ENCODE measurements around the gene PRLHR. TPM values are rescaled to one million over a fixed set of nuclear protein-coding genes. Genes with fewer than 3 reads are reported as not detected.
"Not testable (repeated sequence)": the region's sequence is repeated elsewhere in the genome, so short reads cannot be mapped to it uniquely, and the experiment has no call there.

PRLHR gene
- total and polyA plus RNA-seq, 2 of the 13 experiments (the other 11 are each of a cell fraction or from before 2014, with no cell fraction given) = not detected

DNA sequence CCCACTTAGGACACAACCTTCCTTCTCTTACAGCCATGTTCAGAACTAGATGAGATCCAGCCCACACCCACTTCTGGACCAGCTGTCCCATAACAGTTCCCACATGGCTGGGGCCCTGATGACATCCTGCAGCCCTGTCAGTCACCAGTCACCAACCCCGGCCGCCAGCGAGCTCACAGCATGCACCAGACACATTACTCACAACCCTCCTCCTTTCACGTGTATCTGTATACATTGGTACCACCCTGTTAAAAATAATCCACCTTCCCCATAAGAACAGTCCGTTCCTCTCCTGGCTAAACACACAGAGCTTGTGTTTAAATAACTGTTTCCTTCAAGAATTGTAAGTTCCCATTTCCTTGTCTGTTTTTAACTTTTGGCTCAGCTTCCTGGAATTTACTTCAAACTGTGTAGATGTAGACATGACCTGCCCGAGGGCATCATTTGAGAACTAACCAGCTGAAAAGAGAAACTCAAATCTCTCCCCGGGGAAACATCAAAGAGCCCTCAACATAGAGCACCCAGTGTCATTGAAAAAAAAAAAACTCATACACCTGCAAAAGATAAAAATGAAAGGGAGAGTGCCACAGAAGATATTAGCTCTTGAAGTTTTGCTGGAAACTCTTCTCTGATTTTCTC is 26.0 kb upstream of the PRLHR start:
- POLR2A ChIA-PET = no interaction called here
- Histone ChIP-seq H3K4me3 (replicated peaks in 1 of 3; ENCODE audit: insufficient read depth in 1 of 3, low read depth in 2 of 3, low read length in 3 of 3) (no peak overlapping the region), H3K4me2 (ENCODE audit: low read depth, low read length) (no peak overlapping the region), H3K27ac (ENCODE audit: extremely low read length, insufficient read depth, low read length) (no peak overlapping the region), H3K9ac (ENCODE audit: insufficient read depth, low read depth, low read length) (no peak overlapping the region), H3K79me2 (ENCODE audit: insufficient read depth, low read length) (no peaks in the 10 kb centered on the region), H4K20me1 (ENCODE audit: insufficient read depth, low read length) (no peaks in the 10 kb centered on the region), H3K9me3 (ENCODE audit: low read length) (no peaks in the 10 kb centered on the region), H3K27me3 (ENCODE audit: control insufficient read depth in 1 of 2, insufficient read depth in 2 of 2, low read length in 2 of 2) (peaks cover 1 to 17% of the 10 kb centered on the region in 2 experiments; a peak in 2 of 5 replicates), H3K4me1 (ENCODE audit: insufficient read depth, low read length) (no peaks in the 10 kb centered on the region), H2AFZ (ENCODE audit: low read length) (no peak overlapping the region), H3K36me3 (replicated peaks in 1 of 2; ENCODE audit: control insufficient read depth in 1 of 2, insufficient read depth in 2 of 2, low read length in 2 of 2) (no peaks in the 10 kb centered on the region)
- 1% methylated on average over 7 of the region's 7 CpGs for WGBS (ENCODE audit: low lambda C conversion rate)
- TF ChIP-seq, protein P1, sequence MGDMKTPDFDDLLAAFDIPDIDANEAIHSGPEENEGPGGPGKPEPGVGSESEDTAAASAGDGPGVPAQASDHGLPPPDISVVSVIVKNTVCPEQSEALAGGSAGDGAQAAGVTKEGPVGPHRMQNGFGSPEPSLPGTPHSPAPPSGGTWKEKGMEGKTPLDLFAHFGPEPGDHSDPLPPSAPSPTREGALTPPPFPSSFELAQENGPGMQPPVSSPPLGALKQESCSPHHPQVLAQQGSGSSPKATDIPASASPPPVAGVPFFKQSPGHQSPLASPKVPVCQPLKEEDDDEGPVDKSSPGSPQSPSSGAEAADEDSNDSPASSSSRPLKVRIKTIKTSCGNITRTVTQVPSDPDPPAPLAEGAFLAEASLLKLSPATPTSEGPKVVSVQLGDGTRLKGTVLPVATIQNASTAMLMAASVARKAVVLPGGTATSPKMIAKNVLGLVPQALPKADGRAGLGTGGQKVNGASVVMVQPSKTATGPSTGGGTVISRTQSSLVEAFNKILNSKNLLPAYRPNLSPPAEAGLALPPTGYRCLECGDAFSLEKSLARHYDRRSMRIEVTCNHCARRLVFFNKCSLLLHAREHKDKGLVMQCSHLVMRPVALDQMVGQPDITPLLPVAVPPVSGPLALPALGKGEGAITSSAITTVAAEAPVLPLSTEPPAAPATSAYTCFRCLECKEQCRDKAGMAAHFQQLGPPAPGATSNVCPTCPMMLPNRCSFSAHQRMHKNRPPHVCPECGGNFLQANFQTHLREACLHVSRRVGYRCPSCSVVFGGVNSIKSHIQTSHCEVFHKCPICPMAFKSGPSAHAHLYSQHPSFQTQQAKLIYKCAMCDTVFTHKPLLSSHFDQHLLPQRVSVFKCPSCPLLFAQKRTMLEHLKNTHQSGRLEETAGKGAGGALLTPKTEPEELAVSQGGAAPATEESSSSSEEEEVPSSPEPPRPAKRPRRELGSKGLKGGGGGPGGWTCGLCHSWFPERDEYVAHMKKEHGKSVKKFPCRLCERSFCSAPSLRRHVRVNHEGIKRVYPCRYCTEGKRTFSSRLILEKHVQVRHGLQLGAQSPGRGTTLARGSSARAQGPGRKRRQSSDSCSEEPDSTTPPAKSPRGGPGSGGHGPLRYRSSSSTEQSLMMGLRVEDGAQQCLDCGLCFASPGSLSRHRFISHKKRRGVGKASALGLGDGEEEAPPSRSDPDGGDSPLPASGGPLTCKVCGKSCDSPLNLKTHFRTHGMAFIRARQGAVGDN (CRISPR knock-in tag; IDR thresholded peaks at IDR 0.05) = no peak
- TF ChIP-seq, protein P2, sequence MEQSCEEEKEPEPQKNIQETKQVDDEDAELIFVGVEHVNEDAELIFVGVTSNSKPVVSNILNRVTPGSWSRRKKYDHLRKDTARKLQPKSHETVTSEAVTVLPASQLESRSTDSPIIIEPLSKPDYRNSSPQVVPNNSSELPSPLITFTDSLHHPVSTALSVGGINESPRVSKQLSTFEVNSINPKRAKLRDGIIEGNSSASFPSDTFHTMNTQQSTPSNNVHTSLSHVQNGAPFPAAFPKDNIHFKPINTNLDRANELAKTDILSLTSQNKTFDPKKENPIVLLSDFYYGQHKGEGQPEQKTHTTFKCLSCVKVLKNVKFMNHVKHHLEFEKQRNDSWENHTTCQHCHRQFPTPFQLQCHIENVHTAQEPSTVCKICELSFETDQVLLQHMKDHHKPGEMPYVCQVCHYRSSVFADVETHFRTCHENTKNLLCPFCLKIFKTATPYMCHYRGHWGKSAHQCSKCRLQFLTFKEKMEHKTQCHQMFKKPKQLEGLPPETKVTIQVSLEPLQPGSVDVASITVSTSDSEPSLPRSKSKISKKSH (CRISPR knock-in tag; IDR thresholded peaks at IDR 0.05; ENCODE audit: borderline replicate concordance) = no peak
- TF ChIP-seq, protein P3, sequence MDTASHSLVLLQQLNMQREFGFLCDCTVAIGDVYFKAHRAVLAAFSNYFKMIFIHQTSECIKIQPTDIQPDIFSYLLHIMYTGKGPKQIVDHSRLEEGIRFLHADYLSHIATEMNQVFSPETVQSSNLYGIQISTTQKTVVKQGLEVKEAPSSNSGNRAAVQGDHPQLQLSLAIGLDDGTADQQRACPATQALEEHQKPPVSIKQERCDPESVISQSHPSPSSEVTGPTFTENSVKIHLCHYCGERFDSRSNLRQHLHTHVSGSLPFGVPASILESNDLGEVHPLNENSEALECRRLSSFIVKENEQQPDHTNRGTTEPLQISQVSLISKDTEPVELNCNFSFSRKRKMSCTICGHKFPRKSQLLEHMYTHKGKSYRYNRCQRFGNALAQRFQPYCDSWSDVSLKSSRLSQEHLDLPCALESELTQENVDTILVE (CRISPR knock-in tag; IDR thresholded peaks at IDR 0.05) = no peak
- TF ChIP-seq, protein P4, sequence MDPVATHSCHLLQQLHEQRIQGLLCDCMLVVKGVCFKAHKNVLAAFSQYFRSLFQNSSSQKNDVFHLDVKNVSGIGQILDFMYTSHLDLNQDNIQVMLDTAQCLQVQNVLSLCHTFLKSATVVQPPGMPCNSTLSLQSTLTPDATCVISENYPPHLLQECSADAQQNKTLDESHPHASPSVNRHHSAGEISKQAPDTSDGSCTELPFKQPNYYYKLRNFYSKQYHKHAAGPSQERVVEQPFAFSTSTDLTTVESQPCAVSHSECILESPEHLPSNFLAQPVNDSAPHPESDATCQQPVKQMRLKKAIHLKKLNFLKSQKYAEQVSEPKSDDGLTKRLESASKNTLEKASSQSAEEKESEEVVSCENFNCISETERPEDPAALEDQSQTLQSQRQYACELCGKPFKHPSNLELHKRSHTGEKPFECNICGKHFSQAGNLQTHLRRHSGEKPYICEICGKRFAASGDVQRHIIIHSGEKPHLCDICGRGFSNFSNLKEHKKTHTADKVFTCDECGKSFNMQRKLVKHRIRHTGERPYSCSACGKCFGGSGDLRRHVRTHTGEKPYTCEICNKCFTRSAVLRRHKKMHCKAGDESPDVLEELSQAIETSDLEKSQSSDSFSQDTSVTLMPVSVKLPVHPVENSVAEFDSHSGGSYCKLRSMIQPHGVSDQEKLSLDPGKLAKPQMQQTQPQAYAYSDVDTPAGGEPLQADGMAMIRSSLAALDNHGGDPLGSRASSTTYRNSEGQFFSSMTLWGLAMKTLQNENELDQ (CRISPR knock-in tag; IDR thresholded peaks at IDR 0.05; ENCODE audit: borderline replicate concordance) = no peak
- ATAC-seq (no peak), FAIRE-seq (no peak), DNase-seq (ENCODE audit: low spot score) (no peak)
- CTCF ChIA-PET (ENCODE audit: low intra/inter-chr PET ratio, low total read pairs) = no interaction called here
- no TSS peak for BruUV-seq (replicated peaks)
- intact Hi-C loops (cut with micrococcal nuclease; ENCODE audit: unreplicated experiment) = no loop called here
- in situ Hi-C loops (cut with HindIII; ENCODE audit: extremely low pct_ligation_motif_present, low pct_unique_long_range_greater_than_20kb) = no loop called here

DNA sequence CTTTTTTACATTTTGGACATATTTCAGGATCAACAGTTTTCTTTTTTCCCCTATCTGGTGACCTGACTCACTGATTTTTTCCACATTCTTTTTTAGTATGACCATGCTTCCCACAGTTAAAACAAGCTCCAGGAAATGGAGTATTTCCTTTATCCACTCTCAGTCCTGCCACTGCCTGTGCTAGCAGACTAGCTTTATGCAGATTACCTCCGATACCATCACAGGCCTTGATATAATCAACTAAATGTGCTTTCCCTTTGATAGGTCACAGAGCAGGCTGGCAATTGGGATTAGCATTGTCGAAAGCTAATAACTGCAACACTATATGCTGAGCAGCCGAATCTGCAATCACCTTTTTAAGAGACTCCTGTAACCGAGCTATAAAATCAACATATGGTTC is 18.4 kb upstream of the PRLHR start:
- H4K20me1 ChIP-seq (ENCODE audit: insufficient read depth, low read length); intact Hi-C loops (cut with micrococcal nuclease; ENCODE audit: unreplicated experiment); H3K79me2 ChIP-seq (ENCODE audit: insufficient read depth, low read length); H3K36me3 ChIP-seq (replicated peaks in 1 of 2; ENCODE audit: control insufficient read depth in 1 of 2, insufficient read depth in 2 of 2, low read length in 2 of 2); ATAC-seq; POLR2A ChIA-PET; H3K27ac ChIP-seq (ENCODE audit: extremely low read length, insufficient read depth, low read length); H3K4me2 ChIP-seq (ENCODE audit: low read depth, low read length); H2AFZ ChIP-seq (ENCODE audit: low read length); H3K4me3 ChIP-seq (replicated peaks in 1 of 3; ENCODE audit: insufficient read depth in 1 of 3, low read depth in 2 of 3, low read length in 3 of 3); H3K9ac ChIP-seq (ENCODE audit: insufficient read depth, low read depth, low read length); H3K4me1 ChIP-seq (ENCODE audit: insufficient read depth, low read length); H3K9me3 ChIP-seq (ENCODE audit: low read length); CTCF ChIA-PET (ENCODE audit: low intra/inter-chr PET ratio, low total read pairs); in situ Hi-C loops (cut with HindIII; ENCODE audit: extremely low pct_ligation_motif_present, low pct_unique_long_range_greater_than_20kb); BruUV-seq (replicated peaks); FAIRE-seq; DNase-seq (ENCODE audit: low spot score): not testable (repeated sequence)
- H3K27me3 ChIP-seq (ENCODE audit: control insufficient read depth in 1 of 2, insufficient read depth in 2 of 2, low read length in 2 of 2) = peaks cover 0 to 14% of the 10 kb centered on the region in 2 experiments; a peak in 3 of 5 replicates
- WGBS (ENCODE audit: low lambda C conversion rate) = 0% methylated on average over 4 of the region's 4 CpGs

Measured in HepG2 (cell line).